PC-3 (cell line): ENCODE measurements around the gene PTPRF.

ENCODE experiments used
- EZH2 ChIP-seq: fragments of 300-600 bp; sonication (generic); IDR thresholded peaks from one replicate; pipeline ENCODE4 v1.6.1; 2017; ENCODE audit warnings: antibody characterized with exemption, mild to moderate bottlenecking, low read length; ENCODE audit not compliant: unreplicated experiment
- TF ChIP-seq, protein P1 (sequence below): fragments of 300-600 bp; sonication (generic); conservative IDR thresholded peaks from 2 replicates; pipeline ENCODE4 v1.5.1; 2017; ENCODE audit warnings: antibody characterized with exemption, low read depth, mild to moderate bottlenecking, low read length

DNA sequence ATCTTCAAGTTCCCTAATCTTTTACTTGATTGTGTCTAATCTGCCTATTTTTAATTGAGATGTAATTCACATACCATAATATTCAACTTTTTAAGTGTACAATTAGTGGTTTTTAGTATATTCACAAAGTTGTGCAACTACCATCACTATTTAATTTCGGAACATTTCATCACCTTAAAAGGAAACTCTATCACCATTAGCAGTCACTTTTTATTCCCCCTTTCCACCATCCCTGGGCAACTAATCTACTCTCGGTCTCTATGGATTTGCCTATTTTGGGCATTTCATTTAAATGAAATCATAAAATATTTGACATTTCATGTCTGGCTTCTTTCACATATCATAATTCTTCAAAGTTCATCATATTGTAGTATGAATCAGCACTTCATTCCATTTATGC, 46.3 kb upstream of the PTPRF start:
- TF ChIP-seq, protein P1, sequence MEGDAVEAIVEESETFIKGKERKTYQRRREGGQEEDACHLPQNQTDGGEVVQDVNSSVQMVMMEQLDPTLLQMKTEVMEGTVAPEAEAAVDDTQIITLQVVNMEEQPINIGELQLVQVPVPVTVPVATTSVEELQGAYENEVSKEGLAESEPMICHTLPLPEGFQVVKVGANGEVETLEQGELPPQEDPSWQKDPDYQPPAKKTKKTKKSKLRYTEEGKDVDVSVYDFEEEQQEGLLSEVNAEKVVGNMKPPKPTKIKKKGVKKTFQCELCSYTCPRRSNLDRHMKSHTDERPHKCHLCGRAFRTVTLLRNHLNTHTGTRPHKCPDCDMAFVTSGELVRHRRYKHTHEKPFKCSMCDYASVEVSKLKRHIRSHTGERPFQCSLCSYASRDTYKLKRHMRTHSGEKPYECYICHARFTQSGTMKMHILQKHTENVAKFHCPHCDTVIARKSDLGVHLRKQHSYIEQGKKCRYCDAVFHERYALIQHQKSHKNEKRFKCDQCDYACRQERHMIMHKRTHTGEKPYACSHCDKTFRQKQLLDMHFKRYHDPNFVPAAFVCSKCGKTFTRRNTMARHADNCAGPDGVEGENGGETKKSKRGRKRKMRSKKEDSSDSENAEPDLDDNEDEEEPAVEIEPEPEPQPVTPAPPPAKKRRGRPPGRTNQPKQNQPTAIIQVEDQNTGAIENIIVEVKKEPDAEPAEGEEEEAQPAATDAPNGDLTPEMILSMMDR = no peak
- TF ChIP-seq EZH2 = no peak
